Neural cell (in vitro differentiated cells): ENCODE data around the gene MTX2.

Experiments used
- CTCF ChIP-seq: fragments of 450-650 bp; IDR thresholded peaks from 2 replicates; pipeline ENCODE4 v1.5.1; 2014; ENCODE audit warnings: antibody characterized with exemption, mild to moderate bottlenecking, moderate library complexity; ENCODE audit not compliant: poor library complexity, severe bottlenecking
- EP300 ChIP-seq: fragments of 450-650 bp; conservative IDR thresholded peaks from 2 replicates; pipeline ENCODE4 v1.6.1; 2014; ENCODE audit warnings: antibody characterized with exemption, mild to moderate bottlenecking, moderate library complexity; ENCODE audit not compliant: poor library complexity, severe bottlenecking
- EZH2 ChIP-seq: fragments of 200-600, 300-800 bp; shearing (Covaris generic), sonication (generic); IDR thresholded peaks from 2 replicates; pipeline ENCODE4 v1.6.1; 2014; ENCODE audit warnings: antibody characterized with exemption, low read length, borderline replicate concordance, mild to moderate bottlenecking; ENCODE audit not compliant: insufficient read depth, poor library complexity, severe bottlenecking
- MXI1 ChIP-seq: fragments of 450-650 bp; conservative IDR thresholded peaks from 2 replicates; pipeline ENCODE4 v1.6.1; 2014; ENCODE audit warnings: antibody characterized with exemption, mild to moderate bottlenecking; ENCODE audit not compliant: poor library complexity, severe bottlenecking
- POLR2AphosphoS5 ChIP-seq: IDR thresholded peaks from 2 replicates; pipeline ENCODE4 v1.6.1; 2012
- RAD21 ChIP-seq: fragments of 450-650 bp; conservative IDR thresholded peaks from 2 replicates; pipeline ENCODE4 v1.6.1; 2014; ENCODE audit warnings: antibody characterized with exemption, mild to moderate bottlenecking, moderate library complexity
- REST ChIP-seq: IDR thresholded peaks from 2 replicates; pipeline ENCODE4 v1.6.1; 2012; ENCODE audit warnings: borderline replicate concordance
- SMC3 ChIP-seq: fragments of 450-650 bp; conservative IDR thresholded peaks from 2 replicates; pipeline ENCODE4 v1.6.1; 2014; ENCODE audit warnings: antibody characterized with exemption, mild to moderate bottlenecking, moderate library complexity; ENCODE audit not compliant: poor library complexity
- TAF1 ChIP-seq: IDR thresholded peaks from 2 replicates; pipeline ENCODE4 v1.6.1; 2012; ENCODE audit warnings: low read depth

DNA sequence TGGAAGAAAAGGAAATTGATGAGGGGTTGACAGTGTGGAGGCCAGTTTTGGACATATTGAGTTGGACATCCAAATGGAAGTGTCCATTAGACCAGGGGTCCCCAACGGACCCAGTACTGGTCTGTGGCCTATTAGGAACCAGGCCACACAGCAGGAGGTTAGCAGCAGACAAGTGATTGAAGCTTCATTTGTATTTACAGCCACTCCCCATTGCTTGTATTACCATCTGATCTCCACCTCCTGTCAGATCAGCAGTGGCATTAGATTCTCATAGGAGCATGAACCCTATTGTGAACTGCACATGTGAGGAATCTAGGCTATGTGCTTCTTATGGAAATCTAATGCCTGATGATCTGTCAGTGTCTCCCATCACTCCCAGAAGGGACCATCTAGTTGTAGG lies 99.1 kb downstream of the MTX2 start:
- TF ChIP-seq EZH2 (no peak), RAD21 (no peak), MXI1 (no peak), CTCF (no peak), SMC3 (no peak), POLR2AphosphoS5 (no peak), TAF1 (no peak), REST (no peak), EP300 (no peak)
